DND-41 (cell line): ENCODE data around the gene TAF6L.

Experiments used
- CTCF ChIP-seq: IDR thresholded peaks from 2 replicates; pipeline ENCODE4 v1.5.1; 2012; ENCODE audit warnings: borderline replicate concordance, low read length, moderate library complexity, mild to moderate bottlenecking; ENCODE audit not compliant: poor library complexity, severe bottlenecking; ENCODE audit errors: extremely low read depth
- EZH2 ChIP-seq: IDR thresholded peaks from 3 replicates; pipeline ENCODE4 v1.6.1; 2012; ENCODE audit warnings: borderline replicate concordance, low read depth, mild to moderate bottlenecking, moderate library complexity, low read length, inconsistent platforms; ENCODE audit not compliant: severe bottlenecking

GRCh38 chr11:62794201-62794775 is 23.1 kb downstream of the TAF6L start:
- TF ChIP-seq CTCF (no peak), EZH2 (no peak)
